Raji (cell line): ENCODE data around the gene NKPD1.

Experiments used
- POLR2A ChIP-seq: IDR thresholded peaks from 2 replicates; pipeline ENCODE4 v1.6.1; 2011; ENCODE audit warnings: low read depth, low read length, control low read depth; ENCODE audit not compliant: insufficient read depth

NKPD1 gene

GRCh38 chr19:45179072-45179891, 18.5 kb upstream of the NKPD1 start:
- no peak for TF ChIP-seq POLR2A

DNA sequence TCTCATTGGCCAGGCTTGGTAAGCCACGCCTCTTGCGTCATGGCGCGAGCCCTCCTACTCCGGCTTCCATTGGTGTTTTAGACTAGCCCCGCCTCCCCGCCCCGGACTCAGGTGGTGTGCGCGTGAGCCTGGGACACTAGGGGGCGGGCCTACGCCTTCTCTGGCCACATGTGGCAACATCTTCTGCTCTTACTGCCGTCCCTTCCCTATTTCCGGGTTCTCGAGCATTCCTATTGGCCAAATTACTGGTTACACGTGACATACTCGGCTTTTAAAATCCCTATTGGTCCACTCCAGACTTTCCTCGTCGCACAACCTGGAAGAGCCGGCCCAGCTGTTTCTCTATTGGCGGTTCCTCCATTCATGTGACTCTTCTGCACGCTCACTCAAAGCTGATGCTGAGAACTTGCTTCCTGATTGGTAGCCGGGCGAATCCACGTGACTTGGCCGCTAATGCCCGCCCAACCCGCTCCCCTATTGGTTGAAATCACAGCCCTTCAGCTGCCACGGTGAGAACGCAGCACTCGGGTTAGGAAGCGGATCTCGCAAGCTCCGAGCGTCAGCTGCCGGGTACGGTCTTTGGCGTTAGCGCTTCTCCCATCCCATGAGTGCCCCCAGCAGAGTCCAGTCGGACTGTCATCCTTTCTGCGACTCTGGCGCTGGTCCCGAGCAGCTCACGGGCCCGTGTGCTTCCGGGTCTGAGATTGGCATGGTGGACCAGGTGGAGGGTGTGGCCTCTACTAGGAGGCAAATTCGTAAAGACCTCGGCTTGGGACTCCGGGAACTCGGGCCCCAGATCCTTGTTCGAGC, 17.7 kb upstream of the NKPD1 start, which contains the start of gene BLOC1S3:
BLOC1S3 (plus strand) TSS at position 523 of the 810 bp plus-strand sequence. CDS start 513 bp downstream, outside the sequence.
- peak; percentile 77 for TF ChIP-seq POLR2A

GRCh38 chr19:45177817-45178261, 17.1 kb upstream of the NKPD1 start, which contains the start of gene TRAPPC6A:
TSS of gene TRAPPC6A (minus strand) at chr19:45178237. CDS start at chr19:45178218, 19 bp downstream.
- peak; percentile 71 for TF ChIP-seq POLR2A

DNA sequence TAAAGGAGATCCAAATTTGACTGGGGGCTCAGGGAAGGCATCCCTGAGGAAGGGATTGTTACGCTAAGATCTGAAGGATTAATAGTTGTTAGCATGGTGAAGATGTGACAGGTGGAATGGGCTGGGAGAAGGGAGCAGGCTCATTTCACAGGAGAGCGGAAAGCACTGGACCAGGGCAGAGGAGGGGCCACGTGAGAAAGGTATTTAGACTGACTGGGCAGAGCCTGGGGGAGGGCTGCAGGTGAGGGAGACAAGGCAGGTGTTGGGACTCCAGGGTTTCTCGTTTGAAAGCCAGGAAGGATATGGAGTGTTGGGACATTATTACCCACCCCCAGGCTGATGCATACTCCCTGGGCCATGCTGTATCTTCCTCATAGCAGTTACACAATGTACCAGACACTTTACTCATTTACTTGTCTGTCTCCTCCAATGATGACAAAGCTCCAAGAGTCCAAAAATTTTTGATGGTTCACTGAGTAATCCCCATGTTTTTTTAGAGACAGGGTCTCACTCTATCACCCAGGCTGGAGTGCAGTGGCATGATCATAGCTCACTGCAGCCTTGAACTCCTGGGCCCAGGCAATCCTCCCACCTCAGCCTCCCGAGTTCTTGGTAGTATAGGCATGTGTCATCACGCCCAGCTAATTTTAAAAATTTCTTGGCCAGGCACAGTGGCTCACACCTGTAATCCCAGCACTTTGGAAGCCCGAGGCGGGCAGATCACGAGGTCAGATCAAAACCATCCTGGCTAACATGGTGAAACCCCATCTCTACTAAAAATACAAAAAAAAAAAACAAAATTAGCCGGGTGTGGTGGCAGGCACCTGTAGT, 14.9 kb upstream of the NKPD1 start:
- TF ChIP-seq POLR2A = no peak

- TF ChIP-seq POLR2A = no peak
These were observed 13.0 kb upstream of the NKPD1 start for GRCh38 chr19:45173816-45174215.

DNA sequence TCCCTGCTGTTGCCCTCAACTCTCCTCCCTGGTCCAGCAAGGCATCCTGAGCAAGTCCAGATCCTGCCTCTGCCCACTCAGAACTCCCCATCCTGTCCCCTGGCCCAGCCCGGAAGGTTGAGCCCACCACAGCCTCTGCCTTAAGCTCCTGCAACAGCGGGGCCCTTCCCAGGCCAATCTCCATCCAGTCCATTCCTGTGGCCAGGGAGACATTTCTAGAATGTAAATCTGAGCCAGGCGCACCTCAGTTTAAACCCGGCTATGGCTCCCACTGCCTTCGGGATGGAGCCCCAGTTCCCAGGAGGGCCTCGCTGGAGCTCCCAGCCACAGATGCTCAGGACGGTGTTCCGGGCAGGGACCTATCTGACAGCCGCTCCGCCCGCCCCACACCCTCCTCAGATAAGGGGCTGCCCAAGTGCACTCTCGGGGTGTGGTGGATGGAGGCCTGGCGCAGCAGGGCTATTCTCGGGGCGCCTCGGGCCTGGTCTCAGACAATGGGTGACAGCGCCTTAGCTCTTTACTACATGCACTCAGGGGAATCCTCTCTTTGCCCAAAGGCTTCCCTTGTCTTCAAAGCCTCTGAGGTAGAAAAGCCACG, 11.9 kb upstream of the NKPD1 start:
- no peak for TF ChIP-seq POLR2A

GRCh38 chr19:45172173-45172572, 11.4 kb upstream of the NKPD1 start:
- no peak for TF ChIP-seq POLR2A

DNA sequence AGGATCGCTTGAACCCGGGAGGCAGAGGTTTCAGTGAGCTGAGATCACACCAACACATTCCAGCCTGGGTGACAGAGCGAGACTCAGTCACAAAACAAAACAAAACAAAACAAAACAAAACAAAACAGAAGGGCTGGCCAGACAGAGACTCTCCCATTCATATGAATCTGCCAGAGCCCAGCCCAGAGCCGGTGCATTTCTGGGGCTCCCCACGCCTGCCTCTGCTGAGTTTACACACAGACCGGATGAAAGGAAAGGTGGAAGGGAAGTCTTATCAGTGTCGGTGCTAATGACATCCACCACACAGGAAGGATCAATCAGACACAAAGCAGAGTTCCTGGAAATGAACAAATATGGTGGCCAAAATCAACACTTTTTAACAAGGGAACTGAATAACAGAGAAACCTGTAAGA, 10.4 kb upstream of the NKPD1 start:
- no peak for TF ChIP-seq POLR2A

DNA sequence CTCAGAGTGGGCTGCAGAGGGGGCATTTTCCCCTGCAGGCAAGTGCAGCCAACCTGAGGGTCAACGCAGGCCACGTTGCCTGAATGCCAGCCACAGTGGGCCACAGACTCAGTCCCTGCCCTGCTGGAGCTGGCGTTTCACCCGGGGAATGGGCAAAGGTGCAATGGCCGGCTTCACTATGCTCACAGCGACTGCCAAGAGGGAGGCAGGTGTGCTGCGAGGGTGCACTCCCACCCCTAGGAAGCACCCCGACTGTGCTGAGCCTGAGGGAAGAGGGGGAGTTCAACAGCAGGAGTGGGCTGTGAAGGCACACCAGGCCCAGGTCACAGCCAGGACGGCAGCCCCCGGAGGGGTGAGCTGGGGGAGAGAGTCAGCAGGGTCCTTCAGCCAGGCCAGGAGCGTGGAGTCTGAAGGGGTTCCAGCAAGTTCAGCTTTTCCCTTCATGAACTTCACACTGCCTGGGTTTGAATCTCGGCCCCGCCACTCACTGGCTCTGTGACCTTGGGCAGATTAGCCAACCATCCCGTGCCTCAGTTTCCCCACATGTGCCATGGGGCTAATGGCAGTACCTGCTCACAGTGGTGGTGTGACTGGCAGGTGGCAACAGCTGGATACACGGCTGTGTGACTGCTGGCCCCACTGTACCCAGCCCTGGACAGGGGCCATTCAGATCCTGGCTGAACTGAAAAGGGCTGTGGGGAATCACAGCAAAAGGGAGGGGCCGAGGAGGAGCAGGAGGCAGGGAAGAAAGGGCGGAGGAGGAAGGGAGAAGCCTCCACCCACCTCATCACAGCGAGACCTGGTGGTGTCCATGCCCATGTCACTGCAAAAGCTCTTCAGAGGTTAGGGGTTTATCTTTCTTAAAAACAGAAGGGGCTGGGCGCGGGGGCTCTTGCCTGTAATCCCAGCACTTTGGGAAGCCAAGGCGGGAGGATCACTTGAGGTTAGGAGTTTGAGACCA, 9.6 kb upstream of the NKPD1 start:
- TF ChIP-seq POLR2A = no peak

- TF ChIP-seq POLR2A = no peak
These were observed 8.8 kb upstream of the NKPD1 start for GRCh38 chr19:45169602-45170001.

DNA sequence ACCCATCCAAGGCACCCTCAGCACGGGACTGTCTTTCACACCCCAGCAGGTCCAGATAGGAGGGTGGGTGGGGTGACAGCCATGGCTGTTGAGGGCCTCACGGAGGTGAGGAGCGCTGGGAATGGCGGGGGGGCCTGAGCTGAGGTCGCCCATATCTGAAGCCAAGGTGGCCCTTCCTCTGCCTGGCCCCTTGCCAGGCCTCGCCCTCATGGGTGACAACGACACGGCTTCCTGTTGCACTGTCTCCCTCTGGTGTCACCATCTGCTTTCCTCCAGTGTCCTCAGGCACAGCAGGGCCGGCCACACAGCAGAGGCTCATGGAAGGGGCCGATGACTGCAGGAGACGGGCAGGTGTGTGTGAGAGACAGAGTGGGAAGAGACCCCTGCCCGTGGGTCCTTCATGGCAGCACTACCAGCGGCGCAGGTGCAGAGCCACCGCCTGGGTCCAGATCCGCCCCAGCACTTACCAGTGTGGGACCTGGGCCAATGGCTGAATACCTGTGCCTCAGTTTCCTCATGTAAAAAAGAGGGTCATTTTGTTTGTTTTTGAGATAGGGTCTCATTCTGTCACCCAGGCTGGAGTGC, 8.1 kb upstream of the NKPD1 start:
- TF ChIP-seq POLR2A = no peak

- TF ChIP-seq POLR2A = no peak
These were observed 6.0 kb upstream of the NKPD1 start for GRCh38 chr19:45166723-45167252.
